ENCODE measurements around the gene TLCD3B. TPM values are rescaled to one million over a fixed set of nuclear protein-coding genes. Genes with fewer than 3 reads are reported as not detected.

TLCD3B gene
- total and polyA plus RNA-seq, 3 donors from 2014 or later: 51.8 to 194 (median 82.7) TPM

- TF ChIP-seq POLR2A (IDR thresholded peaks at IDR 0.05) (no peak), CTCF (IDR thresholded peaks at IDR 0.05) (no peak)
- intact Hi-C loops (cut with DNase I; ENCODE audit: low total_unique reads): loop anchor here (10.0 kb wide), 1 partner anchor 331 kb away; no protein-coding TSS in a partner anchor
- no peaks in the 10 kb centered on the region for H3K36me3 ChIP-seq (ENCODE audit: low read depth, missing control alignments)
- peaks cover 5% of the 10 kb centered on the region for H3K4me1 ChIP-seq
- no peak for DNase-seq
- H3K9me3 ChIP-seq: no peaks in the 10 kb centered on the region
- H3K4me3 ChIP-seq: no peak overlapping the region
- no peak overlapping the region for H3K27ac ChIP-seq
- WGBS, 2 donors: 56 to 95% methylated on average over 2 to 7 of the region's 7 CpGs
- no peaks in the 10 kb centered on the region for H3K27me3 ChIP-seq
Observed at GRCh38 chr16:30025574-30025973, 5.5 kb downstream of the TLCD3B start.

GRCh38 chr16:30025156-30025555 is 5.9 kb downstream of the TLCD3B start:
- Histone ChIP-seq H3K27ac (no peak overlapping the region), H3K4me1 (peaks cover 5% of the 10 kb centered on the region), H3K36me3 (ENCODE audit: low read depth, missing control alignments) (no peaks in the 10 kb centered on the region), H3K9me3 (no peaks in the 10 kb centered on the region), H3K4me3 (no peak overlapping the region), H3K27me3 (no peaks in the 10 kb centered on the region)
- TF ChIP-seq CTCF (IDR thresholded peaks at IDR 0.05) (no peak), POLR2A (IDR thresholded peaks at IDR 0.05) (no peak)
- WGBS, 2 donors: 80 to 84% methylated on average over 11 to 20 of the region's 20 CpGs
- DNase-seq: no peak
- intact Hi-C loops (cut with DNase I; ENCODE audit: low total_unique reads): loop anchor here (10.0 kb wide), 1 partner anchor 330 kb away; no protein-coding TSS in a partner anchor

GRCh38 chr16:30024451-30024850 is 6.6 kb downstream of the TLCD3B start:
- TF ChIP-seq CTCF (IDR thresholded peaks at IDR 0.05): no peak
- no peak for TF ChIP-seq POLR2A (IDR thresholded peaks at IDR 0.05)
- H3K4me3 ChIP-seq: no peak overlapping the region
- WGBS, 2 donors: 84 to 85% methylated on average over 16 of the region's 16 CpGs
- no peak for DNase-seq
- intact Hi-C loops (cut with DNase I; ENCODE audit: low total_unique reads): loop anchor here (10.0 kb wide), 1 partner anchor 330 kb away; no protein-coding TSS in a partner anchor
- no peaks in the 10 kb centered on the region for H3K27me3 ChIP-seq
- H3K9me3 ChIP-seq: no peaks in the 10 kb centered on the region
- no peaks in the 10 kb centered on the region for H3K36me3 ChIP-seq (ENCODE audit: low read depth, missing control alignments)
- peaks cover 5% of the 10 kb centered on the region for H3K4me1 ChIP-seq
- H3K27ac ChIP-seq: no peak overlapping the region

GRCh38 chr16:30023586-30023985 is 7.5 kb downstream of the TLCD3B start:
- Histone ChIP-seq H3K27me3 (no peaks in the 10 kb centered on the region), H3K4me3 (no peak overlapping the region), H3K27ac (no peak overlapping the region), H3K4me1 (peaks cover 2% of the 10 kb centered on the region), H3K9me3 (no peaks in the 10 kb centered on the region), H3K36me3 (ENCODE audit: low read depth, missing control alignments) (no peaks in the 10 kb centered on the region)
- DNase-seq: no peak
- intact Hi-C loops (cut with DNase I; ENCODE audit: low total_unique reads): loop anchor here (10.0 kb wide), 1 partner anchor 329 kb away; no protein-coding TSS in a partner anchor
- TF ChIP-seq CTCF (IDR thresholded peaks at IDR 0.05) (no peak), POLR2A (IDR thresholded peaks at IDR 0.05) (no peak)
- WGBS, 2 donors: 71 to 93% methylated on average over 3 to 11 of the region's 11 CpGs

GRCh38 chr16:30022887-30023286 is 8.2 kb downstream of the TLCD3B start, which contains the start of gene C16orf92:
C16orf92 (plus strand) TSS chr16:30023198; CDS start chr16:30023341, 143 bp downstream.
- Histone ChIP-seq H3K27ac (no peak within 1 kb of the TSS), H3K27me3 (no peaks in the 10 kb centered on the region), H3K4me1 (no peaks in the 10 kb centered on the region), H3K36me3 (ENCODE audit: low read depth, missing control alignments) (no peaks in the 10 kb centered on the region), H3K9me3 (no peaks in the 10 kb centered on the region), H3K4me3 (no peak within 1 kb of the TSS)
- intact Hi-C loops (cut with DNase I; ENCODE audit: low total_unique reads): loop anchor here (10.0 kb wide), 1 partner anchor 328 kb away; no protein-coding TSS in a partner anchor
- 93 to 94% methylated on average over 6 of the region's 6 CpGs for WGBS, 2 donors
- TF ChIP-seq CTCF (IDR thresholded peaks at IDR 0.05) (no peak), POLR2A (IDR thresholded peaks at IDR 0.05) (no peak)
- no peak for DNase-seq
